CD4-positive, alpha-beta T cell treated with Interleukin-15 for 4 hours (primary cell): ENCODE results near the gene TMEM87B.
"Not testable (repeated sequence)": the region's sequence is repeated elsewhere in the genome, so short reads cannot be mapped to it uniquely, and the experiment has no call there.

Source experiments
- DNase-seq: peaks from one replicate; pipeline ENCODE4 v3.0.0-alpha.2; 2020; ENCODE audit warnings: low spot score

TMEM87B gene

DNA sequence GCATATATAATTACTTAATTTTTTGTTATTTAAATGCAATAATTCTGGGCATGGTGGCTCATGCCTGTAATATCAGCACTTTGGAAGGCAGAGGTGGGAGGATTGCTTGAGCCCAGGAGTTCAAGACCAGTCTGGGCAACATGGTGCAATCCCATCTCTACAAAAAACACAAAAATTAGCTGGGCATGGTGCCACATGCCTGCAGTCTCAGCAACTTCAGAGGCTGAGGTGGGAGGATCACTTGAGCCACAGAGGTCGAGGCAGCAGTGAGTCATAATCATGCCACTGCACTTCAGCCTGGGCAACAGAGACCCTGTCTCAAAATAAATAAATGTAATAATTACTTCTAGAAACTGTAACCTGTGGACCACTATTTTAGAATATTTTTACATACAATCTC, 21.5 kb upstream of the TMEM87B start:
- no peak for DNase-seq

DNA sequence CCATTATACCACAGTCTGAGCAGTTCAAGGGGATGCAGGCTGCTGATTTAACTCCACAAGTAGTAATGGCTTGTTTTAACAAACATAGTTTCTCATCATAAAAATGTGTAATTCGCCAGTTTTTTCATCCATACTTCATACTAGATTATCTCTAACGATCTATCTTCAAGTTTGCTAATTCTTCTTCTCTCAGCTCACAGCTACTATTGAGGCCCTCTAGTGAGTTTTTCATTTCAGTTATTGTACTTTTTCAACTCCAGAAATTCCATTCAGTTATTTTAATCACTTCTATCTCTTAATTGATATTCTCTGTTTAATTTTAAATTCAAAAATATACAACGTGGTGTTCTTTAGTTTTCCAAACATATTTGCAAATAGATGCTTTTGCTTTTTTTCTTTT, 20.1 kb upstream of the TMEM87B start:
- no peak for DNase-seq

DNA sequence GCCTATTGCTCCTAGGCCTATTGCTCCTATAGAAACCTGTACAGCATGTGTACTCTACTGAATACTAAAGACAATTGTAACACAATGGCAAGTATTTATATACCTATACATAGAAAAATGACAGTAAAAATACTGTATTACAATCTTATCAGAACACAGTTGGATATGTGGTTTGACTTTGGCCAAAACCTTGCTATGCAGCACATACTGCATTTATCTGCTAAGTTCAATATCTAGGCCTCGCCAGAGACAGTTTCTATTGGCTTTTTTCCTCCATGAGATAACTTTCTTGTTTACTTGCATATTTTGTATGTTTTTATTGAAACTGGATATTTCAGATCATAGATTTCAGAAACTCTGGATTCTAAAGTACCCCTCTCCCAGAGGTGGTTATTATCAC, 19.3 kb upstream of the TMEM87B start:
- no peak for DNase-seq

DNA sequence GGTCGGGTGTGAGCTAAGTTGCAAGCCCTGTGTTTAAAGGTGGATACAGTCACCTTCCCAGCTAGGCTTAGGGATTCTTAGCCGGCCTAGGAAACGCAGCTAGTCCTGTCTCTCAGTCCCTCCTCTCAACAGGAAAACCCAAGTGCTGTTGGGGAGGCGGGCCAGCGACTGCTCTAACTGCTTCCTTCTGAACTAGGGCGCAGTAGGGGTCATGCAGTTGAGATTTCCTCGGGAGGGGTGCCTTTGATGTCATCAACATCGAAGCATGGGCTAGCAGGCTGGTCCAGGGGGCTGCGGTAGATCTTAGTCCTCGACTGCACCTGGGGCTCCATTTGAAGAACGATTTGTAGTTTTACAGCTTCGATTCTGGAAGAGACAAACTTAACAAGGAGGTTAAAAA, 15.5 kb upstream of the TMEM87B start:
- not testable (repeated sequence) for DNase-seq

- not testable (repeated sequence) for DNase-seq
Observed at GRCh38 chr2:112040066-112040465, 15.0 kb upstream of the TMEM87B start.

GRCh38 chr2:112041460-112041859, 13.6 kb upstream of the TMEM87B start:
- not testable (repeated sequence) for DNase-seq

GRCh38 chr2:112045446-112046014, 9.5 kb upstream of the TMEM87B start:
- no peak for DNase-seq

DNA sequence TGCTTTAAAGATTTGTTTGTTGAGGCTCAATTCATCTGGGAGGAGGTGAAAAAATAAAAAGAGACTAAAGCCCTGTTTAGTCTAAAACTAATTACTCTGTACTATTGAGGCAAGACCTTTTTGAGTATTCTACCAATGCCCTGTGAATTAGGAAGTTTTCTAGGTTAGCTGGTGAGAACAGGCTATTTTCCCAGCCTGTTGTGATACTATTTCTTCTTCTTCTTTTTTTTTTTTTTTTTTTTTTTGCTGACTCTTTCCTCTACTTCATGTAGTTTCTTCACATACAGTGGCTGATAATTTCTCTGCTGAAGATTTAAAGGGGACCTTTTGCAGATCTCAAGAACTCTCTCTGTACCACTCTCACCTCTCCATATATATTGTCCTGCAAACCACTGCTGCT, 8.8 kb upstream of the TMEM87B start:
- DNase-seq: no peak

DNA sequence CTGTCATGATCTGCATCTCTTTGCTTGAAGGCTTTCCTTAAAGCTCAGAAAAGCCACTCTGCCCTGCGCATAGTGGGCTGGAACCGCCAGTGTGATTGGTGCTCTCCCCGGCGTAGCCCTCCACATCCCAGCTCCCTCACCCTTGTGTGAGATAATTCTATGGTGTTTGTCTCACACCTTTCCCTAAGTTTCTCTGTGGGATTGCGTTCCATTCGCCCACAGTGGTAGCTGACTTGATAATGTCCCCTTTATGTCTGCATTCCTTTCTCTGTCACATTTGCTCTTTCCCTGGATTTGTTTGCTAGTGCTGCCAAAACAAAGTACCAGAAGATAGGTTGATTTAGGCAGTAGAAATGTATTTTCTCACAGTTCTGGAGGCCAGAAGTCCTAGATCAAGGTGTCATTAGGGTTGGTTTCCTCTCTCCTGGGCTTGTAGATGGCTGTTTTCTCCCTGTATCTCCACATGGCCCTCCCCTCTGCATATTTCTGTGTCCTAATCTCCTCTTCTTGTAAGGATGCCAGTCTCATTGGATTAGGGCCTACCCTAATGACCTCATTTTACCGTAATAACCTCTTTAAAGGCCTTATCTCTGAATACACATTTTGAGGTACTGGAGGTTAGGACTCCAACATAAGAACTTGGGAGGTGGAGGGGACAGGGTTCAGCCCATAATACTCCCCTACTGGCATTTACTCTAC, 7.4 kb upstream of the TMEM87B start:
- DNase-seq: no peak

GRCh38 chr2:112048236-112048592, 6.9 kb upstream of the TMEM87B start:
- no peak for DNase-seq

- DNase-seq: peak; percentile 57
Observed at GRCh38 chr2:112048887-112049286, 6.2 kb upstream of the TMEM87B start.

DNA sequence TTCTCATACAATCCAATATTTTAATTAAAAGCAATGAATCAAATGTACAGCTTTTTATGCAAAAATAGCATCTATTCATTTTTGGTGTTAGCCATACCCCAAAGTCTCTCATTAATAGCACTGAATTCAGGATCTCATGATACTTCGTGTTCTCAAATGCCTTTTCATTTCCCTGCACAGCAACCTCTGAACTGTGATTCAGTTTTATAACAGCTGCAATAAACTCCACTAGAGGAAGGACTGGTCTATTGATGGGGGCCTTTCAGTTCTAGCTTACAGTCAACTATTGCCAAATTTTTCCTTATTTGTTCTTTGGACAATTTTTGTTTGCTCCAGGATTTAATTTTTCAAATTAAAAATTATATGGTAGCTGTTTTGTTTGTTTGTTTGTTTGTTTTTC, 4.8 kb upstream of the TMEM87B start:
- DNase-seq: no peak

DNA sequence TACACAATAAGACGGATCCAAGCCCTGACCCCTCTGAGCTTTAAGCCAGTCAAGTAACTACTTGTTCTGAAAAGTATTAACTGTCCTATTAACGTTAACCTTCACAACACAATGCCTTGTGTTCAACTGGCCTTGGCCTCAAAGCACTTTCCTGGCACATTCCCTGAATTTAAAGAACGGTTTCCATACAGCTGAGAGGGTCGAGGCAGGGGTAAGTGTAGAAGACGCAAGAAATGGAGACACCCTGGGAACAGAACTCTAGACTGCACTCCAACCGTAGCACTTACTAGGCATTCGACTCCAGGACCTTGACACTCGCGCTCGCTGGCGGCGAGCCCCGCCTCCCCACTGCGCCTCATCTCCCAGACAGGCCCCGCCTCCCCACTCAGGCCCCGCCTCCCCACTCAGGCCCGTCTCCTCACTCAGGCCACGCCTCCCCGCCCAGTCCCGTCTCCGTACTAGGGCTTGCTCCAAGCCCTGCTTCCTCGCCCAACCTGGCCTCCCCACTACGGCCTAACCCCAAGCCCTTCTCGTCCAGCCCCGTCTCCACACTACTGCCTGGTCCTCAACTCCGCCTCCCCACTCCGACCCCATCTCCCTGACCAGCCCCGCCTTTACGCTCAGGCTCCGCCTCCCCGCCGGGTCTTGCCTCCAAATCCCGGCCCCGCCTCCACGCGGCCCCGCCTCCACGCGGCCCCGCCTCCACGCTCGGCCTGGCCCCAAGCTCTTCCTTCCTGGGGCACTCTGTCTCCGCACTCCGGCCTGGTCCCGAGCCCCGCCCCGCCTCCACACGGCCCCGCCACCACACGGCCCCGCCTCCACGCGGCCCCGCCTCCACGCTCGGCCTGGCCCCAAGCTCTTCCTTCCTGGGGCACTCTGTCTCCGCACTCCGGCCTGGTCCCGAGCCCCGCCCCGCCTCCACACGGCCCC, 887 bp upstream of the TMEM87B start:
- DNase-seq: peak; percentile 96

DNA sequence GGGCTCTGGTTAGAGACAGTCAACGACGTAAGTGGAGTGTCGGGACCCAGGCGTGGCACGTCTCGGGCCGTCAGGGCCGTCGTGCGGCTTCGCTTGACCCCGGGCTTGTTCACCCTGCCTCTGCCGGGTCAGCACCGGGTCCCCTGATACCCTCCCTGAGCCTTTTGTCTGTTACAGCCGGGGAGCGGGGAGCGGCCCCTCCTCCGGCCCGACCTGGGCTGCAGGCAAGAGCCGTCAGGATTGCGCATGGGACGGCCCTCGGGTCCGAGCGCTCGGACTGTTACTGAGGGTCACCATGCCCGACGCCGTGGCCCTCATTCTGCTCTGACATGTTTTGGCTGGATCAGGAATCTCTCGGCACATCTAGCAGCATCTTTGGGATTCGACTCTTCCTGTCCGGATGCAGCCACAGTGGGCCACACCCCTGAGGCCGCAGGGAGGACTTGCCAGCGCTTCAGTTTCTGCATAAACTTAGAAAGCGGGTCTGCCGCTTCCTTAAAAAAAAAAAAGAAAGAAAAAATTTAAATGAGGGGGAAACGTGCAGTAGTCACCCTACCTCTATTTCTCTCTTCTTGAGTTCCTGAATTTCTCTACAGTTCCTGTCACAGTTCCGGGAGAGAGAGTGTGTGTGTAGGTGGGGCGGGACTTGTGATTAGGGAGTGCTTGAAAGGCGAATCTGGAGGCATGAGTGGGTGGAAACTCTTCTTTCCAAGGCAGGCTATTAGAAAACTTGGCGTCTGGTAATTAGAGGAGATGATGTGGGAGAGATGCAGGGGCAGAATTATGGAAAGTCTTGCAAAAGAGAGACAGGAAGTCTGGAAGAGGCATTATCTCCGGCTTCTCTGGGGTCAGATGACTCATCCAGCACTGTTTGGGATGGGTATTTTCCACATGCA, 909 bp downstream of the TMEM87B start:
- peak; percentile 40 for DNase-seq

DNA sequence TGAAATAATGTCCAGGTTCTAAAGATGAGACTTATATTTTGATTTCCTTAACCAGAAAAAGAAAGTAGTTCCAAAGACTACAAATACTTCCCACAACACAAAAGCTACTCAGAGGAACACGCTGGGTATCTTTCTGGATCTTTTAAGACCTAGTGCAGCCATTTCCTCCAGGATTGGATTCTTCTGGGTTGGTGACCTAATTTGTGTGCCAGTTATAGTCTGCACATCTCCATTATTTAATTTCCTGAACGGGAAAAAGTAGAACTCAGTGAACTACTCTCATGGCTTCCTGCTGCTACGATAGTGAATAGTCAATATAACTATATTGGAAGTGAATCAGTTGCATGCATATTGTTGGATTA, 1.5 kb downstream of the TMEM87B start:
- no peak for DNase-seq

GRCh38 chr2:112059671-112060070, 4.6 kb downstream of the TMEM87B start:
- DNase-seq: no peak

DNA sequence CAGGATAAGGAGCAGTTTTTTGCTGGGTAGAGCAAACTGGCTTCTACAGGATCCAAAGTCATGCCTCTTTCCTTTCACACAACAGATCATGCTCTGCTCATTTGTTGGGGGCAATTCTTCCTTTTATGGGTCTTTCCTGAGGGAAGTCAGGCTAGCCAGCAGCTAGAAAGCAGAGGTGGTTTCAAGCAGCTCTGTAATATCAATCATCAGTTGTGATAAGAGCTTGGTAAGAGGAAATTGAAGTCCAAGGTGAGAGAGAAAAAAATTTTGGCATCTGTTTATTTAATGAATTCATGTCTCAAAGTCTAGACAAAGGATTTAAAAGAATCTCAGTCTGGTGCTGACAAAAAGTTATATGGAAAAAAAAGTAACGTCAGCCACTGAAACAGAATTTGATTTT, 6.2 kb downstream of the TMEM87B start:
- DNase-seq: no peak

- no peak for DNase-seq
Observed at GRCh38 chr2:112061840-112062239, 6.8 kb downstream of the TMEM87B start.

DNA sequence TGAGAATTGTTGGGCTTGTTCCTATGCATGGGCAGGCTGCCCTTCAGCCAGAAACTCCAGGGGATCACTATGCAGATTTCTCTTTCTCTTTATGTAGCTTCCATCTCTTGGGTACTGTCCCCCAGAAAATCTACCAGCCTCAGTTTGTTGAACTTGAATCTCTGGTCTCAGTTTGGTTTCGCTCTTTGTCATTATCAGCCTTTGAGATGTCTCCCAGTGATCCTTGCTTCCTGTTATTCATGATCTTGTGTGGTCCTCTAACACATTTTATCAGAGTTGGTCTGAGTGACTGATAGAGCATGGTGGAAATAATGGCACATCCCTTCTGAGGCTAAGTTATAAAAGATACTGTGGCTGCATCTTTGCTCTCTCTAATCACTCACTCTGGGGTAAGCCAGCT, 7.8 kb downstream of the TMEM87B start:
- DNase-seq: no peak

DNA sequence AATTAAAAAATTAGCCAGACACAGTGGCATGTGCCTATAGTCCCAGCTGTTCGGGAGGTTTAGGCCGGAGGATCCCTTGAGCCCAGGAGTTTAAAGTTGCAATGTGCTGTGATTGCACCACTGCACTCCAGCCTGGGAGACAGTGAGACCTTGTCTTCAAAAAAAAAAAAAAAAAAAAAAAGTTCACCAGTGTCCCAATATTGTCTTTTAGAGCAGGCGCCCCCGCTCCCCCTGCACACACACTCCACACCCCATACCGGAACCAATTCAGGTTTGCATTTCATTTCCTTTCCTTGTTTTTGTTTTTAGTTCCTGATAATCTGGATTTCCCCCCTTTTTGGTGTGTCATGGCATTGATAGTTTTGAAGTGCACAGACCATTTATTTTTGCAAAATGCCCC, 10.4 kb downstream of the TMEM87B start:
- DNase-seq: no peak

DNA sequence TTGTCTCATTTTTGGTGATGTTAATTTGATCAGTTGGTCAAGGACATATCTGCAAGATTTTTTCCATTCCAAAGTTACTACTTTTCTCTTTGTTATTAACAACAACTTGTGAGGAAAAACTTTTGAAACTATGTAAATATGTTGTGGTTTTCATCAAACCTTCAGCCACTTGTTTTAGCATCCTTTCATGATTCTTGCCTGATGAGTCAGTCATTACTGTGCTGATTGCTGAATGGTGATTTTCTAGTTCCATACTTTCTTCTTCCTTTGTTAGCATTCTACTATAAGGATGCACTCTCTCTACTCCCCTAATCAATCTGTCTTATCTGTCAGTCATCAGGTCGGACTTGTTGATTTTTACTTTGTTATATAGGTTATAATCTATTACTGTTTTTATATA, 10.9 kb downstream of the TMEM87B start:
- DNase-seq: no peak

DNA sequence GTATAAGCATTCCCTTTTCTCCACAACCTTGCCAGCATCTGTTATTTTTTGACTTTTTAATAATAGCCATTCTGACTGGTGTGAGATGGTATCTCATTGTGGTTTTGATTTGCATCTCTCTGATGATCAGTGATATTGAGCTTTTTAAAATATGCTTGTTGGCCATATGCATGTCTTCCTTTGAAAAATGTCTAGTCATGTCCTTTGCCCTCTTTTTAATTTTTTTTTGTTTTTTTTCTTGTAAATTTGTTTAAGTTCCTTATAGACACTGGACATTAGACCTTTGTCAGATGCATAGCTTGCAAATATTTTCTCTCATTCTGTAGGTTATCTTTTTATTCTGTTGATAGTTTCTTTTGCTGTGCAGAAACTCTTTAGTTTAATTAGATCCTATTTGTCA, 14.7 kb downstream of the TMEM87B start:
- DNase-seq: not testable (repeated sequence)
